Erythroblast (primary cell): ENCODE results near the gene NPSR1.

Source experiments
- GATA1 ChIP-seq: IDR thresholded peaks from 2 replicates; pipeline ENCODE4 v1.6.1; 2011; ENCODE audit warnings: low read depth, mild to moderate bottlenecking, control low read depth, low read length, moderate library complexity
- POLR2A ChIP-seq: IDR thresholded peaks from 2 replicates; pipeline ENCODE4 v1.6.1; 2011; ENCODE audit warnings: mild to moderate bottlenecking, low read length

- TF ChIP-seq POLR2A = no peak
- TF ChIP-seq GATA1 = no peak
These were observed 89.3 kb downstream of the NPSR1 start for GRCh38 chr7:34747176-34747781.
